8988T (cell line): Measurements from ENCODE around the gene CMTM8.

Experiments used
- DNase-seq: peaks from one replicate; pipeline ENCODE4 v3.0.0; 2011

CMTM8 gene

DNA sequence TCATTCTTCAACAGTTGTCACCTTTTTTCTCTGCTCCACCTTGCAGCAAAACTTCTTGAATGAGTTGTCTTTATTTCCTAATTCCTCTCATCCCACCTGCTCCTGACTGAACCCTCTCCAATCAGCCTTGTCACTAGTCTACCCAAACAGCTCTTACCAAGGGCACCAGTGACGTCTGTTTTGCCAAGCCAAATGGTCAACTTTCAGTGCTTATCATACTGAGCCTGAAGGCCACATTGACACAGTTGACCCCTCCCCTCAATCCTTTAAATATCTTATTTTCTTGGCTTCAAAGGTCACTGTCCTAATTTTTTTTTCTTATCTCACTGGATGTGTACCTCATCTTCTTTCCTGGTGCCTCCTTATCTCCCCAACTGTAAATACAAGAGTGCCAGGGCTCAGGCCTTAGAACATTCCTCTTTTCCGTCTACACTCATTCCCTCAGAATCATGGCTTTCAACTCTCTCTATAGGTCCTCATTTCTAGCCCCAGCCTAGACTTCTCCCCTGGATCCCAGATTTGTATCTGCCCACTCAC lies 43.2 kb downstream of the CMTM8 start:
- DNase-seq = no peak

DNA sequence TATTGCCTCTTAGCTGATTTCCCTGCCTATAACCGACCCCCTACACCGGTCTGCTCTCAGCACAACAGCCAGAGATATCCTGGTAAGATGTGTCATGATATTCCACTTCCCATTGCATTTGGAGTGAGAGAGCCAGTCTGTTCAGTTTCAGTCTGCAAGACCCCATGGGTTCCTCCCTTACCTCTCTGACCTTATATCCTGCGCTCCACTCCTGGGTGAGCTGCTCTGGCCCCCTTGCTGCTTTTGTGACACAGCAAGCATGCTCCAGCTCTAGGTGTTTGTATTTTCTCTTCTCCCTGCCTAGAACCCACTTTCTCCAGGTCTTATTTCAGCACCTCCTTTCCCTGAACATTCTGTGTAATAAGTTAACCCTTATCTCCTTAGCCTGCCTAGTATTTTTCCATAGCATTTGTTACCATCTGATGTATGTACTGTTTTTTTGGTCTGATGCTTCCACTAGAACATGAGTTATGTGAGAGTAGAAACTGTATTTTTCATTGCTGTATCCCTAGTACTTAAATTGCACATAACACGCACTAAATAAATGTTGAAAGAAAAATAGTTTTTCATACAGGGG lies 44.2 kb downstream of the CMTM8 start:
- no peak for DNase-seq

DNA sequence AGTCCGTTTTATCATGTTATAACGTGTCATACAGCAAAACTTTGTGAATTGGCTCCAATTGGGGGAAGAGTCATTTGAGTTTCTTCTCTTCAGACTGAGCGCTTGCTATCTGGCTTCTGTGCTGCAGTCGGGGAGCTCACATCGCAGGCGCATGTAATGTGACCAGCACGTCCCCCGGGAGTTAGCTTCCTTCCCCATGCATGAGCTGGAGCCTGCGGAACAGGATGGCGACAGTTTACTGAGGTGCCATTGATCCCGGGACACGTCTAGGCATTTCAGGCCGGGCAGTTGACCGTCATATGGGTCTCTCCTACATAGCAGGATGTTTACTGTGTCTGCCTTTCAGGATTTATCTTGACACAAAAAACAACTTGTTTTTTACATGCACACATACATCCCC lies 44.8 kb downstream of the CMTM8 start:
- DNase-seq = no peak

DNA sequence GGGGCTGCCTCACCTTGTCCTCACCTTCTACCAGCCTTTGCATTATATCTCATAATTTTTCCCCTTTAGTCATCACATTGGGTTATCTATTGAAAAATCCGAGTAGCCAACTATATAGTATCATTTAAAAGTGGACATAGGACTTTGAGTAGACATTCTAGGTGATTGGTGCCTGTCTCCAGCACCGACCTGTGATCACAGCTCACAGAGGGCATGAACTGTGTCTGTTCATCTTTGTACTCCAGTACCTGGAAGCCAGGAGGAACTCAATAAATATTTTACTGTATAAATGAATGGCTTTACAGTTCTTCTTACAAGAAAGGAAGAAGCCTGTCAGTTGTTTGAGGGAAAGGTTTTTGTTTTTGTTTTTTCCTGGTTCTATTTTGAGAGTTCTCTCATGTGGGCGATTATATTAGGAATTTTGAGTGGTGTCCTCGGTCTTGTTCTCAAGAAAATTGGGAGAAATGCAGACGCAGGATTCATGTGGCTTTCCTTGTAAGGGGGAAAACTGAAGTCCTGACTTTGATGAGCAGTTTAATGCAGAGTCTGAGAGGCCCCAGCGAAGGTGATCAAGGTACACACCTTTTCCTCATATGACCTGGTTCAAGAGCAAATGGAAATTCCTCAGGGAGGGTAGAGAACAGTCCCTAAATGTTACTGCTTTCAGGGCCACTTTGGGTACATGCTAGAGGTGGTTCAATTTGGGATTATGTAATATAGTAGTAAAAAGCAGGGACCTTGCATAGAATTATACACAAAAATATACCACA lies 46.1 kb downstream of the CMTM8 start:
- DNase-seq = no peak

DNA sequence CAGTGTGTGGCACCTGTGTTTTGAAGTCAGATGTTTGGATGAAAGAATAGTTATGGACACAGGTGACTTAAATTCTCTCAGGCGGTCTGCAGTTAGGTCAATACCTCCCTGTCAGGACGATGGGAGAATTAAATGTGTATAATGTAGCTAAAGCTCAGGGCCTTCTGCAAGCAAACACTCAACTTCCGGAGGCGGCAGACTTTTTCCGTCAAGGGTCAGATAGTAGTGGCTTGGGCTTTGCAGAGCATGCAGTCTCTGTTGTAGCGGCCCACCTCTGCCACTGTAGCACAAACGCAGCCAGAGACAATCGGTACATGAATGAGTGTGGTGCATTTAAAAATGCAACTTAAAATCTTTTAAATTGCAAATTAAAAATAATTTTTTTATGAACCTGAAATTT lies 47.4 kb downstream of the CMTM8 start:
- no peak for DNase-seq

DNA sequence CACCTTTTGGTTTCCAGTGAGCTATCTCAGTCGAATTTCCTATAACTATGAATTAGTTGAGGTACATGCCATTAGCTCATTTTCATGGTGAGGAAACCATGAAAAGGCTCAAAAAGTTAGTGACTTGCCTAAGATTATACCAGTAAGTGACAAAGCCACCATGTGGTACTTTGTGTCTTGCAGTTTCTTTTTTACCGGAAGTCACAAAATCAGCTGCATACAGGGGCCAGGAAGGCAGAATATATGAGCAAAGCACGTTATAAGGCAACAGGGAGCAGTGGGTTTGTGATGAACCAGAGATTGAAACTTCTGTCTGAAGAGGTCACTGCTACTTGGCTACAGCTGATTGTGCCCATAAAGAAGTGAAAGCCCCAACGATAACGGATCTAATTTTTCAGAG lies 50.3 kb downstream of the CMTM8 start:
- no peak for DNase-seq

DNA sequence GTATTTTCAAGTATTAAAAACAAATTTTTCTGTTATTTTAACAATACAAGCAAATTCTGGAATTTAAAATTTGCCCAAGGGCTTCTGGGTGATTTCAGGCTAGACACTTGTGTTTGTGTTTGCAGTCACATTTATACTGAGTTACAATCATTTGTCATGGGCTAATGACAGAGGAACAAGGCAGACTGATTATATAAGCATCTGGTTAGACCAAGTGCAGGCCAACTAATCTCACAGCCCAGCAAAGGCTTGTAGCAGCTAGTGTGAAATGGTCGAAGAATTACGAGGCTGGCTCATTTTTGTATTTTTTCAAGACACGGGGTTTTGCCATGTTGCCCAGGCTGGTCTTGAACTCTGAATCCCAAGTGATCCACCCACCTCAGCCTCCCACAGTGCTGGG lies 52.1 kb downstream of the CMTM8 start:
- no peak for DNase-seq

DNA sequence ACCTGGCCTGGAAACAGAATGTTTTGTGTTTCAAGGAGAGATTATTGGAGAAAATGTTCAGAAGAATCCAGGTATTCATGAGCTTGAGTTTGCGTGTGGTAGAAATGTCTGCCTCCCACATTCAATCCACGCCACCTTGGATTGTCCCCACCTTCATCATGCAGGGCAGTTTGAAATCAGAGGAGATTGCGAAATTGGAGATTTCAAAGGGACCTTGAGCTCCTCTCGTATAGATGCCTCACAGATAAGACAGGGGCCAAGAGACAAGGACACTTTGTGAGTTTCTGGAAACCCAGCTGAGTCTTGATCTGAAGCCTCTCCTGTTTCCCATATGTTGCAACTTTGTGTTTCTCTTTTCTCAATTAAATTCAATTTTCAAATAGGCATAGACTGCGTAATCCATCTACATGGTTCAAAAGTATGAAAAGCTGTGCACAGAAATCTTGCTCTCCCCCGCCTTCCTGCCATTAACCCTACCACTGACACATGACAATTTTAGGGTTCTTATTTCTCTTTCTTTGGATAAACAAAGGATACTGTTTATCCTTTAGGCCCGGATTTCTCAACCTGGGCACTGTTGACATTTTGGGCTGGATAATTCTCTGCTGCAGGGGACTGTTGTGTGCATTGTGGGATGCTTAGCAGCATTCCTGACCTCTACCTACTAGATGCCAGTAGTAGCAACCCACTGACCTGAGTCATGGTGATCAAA lies 53.8 kb downstream of the CMTM8 start:
- DNase-seq = no peak

DNA sequence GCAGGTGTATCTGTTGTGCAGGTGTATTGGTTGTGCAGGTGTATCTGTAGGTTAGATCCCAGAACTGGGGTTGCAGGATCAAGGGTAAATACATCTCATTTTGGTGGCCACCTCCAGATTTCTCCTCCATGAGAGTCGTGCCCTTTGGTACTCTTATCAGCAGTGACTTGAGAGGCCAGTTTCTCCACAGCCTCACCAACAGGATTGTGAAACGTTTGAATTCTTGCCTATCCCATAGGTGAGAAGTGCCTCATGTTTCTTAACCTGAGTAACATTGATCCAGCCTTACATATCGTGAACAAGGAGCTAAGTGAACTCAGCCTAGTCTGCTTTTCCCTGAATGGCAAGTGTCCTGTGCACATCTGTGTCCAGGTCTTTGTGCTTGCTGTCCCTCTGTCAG lies 55.4 kb downstream of the CMTM8 start:
- no peak for DNase-seq

DNA sequence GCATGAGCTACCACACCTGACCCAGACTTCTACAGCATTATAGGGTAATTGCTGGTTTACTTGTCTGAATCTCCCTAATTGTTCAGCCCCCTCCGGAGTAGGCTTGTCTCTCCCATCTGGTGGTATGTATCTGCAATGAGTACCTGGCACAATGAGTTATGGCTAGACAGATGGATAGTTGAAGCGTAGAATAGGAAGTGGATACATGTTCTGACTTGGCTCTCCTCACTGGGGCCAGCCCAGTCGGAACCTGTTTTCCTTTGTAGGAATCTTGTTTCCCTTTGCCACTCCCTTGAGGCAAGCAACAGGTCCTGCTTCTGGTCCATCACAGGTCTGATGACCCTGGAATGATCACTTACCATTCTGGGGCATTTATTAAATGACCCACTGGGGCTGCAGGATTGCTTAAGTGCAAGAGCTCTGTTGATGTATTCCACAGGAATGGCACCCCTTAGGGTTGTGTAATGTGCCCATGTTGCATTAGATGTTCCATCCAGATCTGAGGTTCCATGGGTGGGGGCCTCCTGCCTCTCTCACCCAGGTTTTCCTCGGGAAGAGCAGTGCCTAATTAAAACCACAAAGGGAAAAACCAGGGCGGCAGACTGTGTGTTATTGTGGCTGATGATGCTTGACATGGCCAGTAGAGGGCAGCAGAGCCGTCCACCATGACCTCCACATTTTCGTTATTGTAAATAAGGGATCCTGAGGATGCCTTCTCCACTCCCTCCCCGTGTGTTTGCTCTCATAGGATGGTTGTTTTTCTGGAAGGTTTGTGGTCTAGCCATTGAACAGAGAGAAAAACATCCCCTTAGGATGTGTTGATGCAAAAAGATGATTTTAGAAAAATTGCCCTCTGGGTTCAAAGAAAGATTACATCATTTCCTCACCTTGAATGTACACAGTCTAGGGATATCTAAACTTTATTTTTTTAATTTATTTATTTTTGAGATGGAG lies 58.0 kb downstream of the CMTM8 start:
- peak; percentile 67 for DNase-seq

DNA sequence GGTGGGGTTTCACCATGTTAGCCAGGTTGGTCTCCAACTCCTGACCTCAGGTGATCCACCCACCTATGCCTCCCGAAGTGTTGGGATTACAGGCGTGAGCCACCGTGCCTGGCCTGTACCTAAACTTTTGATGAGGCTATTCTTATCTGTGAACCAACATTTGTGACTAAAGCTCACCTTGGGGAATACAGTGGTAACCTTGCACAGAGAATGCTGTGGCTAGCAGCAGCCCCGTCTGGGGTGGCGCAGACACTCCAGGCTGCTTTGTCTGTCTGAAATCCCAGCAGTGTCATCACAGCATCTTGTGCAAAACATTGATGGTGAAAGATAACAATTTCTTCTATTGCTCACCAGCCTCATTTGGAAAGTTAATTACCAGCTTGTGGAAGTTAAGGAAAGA lies 58.9 kb downstream of the CMTM8 start:
- DNase-seq = no peak

DNA sequence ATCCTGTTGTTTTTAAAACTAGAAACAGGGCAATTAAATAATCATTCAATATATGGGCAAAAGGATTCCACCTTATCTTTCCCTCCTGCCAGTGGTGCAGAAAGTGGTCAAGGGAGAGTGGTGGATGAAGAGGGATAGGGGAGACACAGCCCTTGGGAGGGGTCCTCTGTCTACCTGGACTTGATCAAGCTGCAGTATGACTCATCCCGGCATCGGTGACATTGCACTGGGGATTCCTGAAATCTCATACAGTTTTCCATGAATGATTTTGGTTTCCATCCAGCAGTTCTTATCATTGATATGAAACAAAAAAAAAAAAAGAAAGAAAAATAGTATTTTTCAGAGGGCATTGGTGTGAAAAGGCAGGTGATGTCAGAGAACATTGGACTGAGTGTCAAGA lies 62.9 kb downstream of the CMTM8 start:
- no peak for DNase-seq

DNA sequence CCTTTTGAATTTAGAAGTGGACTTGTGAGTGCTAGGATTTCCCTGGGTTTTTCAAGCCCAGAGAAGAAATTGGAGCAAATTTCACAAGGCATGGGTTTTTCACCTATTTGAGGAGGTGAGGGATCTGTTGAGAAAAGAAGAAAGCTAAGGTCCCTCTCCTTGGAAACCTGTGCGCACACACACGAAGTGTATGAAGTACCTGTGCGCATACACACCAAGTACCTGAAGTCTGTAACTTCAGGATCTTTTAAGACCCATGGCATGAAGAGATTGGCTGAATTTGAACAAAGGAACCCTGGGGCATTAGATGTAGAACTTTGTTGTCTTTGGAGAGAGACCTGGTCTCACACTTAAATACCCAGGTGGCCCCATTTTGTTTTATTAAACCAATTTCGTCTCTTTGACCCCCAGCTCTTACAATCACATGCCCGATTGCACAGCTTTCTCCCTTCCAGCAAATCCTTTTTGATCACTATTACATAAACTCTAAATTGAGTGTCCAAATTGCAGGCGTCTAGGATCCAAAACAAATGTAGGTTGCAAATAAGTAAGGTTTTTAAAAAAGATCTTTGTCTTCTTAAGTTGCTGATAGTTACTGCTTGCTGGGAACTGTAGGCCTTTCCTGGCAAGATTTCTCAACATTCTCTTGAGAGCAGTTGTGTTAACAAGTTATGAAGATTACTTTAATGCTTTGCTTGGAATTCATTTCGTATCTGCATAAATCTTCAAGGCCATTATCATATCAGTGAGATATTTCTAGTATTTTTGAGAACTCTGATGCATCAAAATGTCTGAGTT lies 64.3 kb downstream of the CMTM8 start:
- DNase-seq = no peak

DNA sequence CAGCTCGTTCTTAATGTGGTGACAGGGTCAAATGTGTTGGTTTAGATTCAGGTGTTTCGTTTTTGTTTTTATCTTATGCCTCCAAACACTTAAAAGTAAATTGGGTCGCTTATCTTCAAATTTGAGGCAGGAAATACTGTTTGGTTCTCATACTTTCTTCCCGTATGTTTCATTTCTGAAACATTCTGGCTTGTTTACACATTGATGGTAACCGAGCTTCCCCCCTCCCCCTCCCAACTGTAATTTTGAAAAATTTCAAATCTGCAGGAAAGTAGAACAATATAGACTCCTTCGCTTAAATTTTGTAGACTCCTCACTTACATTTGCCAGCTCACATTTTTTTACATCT lies 64.9 kb downstream of the CMTM8 start:
- no peak for DNase-seq

DNA sequence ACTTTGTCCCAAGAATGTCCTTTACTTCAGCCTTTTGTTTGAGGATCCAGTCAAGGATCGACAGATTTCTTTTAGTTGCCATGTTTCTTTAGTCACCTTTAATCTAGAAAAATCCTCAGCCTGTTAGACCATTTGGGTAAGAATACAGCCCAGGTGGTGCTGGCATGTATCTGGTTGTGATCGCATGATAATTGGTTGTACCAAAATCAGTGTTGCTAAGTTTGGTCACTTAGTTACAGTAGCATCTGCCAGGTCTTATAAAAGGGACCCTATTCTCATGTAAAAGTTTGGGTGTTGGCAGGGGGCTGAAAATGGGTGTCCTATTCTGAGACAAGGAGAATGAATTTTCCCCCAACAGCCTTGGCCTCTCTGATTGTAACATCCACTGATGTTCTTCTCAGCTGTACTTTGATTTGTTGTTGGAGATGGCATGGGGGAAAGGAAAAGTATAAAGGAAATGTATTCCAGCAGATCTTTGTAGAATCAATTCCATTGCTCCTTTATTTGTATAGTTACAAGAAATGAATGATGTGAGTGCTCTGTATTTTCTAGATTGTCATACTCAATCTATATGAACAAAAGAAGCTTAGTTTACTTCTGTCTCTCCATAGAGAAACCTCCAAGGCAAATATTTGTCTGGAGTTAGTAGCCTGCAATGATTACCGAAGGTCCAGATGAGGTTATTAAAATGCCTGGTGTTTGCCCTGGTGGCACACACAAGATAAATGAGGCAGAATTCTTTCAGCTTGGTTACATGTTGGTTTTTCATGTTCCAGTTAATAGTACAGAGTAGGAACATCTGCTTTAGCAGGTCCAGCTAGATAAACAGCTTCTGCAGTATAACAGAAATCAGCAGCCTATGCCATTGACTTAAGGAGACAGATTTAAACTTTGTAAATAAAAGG lies 65.7 kb downstream of the CMTM8 start:
- no peak for DNase-seq

DNA sequence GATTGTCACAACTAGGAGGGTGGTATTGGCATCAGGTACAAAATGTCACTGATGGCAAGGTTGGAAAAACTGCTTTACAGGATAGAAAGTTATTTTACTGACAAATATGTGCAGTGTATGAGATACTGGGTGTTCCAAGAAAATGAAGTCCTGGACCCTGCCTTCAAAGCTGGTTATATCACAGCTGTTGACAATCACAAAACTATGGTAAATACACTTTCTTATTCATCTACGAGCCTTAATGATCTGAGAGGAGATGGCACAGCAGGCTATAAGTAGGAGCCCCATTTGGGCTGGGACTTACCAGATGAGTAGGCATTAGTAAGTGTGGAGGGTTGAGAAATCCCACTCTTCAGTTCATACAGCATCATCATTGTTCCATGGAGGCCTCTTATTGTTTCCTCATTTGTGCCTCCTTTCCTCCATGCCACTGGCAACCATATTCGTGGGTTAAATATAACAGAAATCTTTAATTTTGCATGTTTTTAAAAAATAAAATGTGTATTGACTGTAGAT lies 66.9 kb downstream of the CMTM8 start:
- no peak for DNase-seq

DNA sequence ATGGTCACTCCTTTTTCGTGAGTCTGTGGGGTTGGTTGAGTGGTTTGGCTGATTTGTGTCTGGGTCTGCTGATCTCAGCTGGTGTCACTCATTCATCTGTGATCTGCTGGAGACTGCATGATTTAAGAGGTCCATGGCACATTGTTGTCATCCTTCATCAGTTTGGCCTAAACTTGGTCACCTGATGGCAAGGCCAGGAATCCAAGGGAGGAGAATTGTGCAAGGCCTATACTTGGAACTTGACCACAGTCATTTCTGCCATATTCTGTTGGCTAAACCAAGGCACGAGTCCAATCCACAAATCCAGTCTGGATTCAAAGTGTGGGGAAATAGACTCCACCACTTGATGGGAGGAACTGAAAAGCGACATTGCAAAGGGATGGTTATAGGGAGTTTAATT lies 67.6 kb downstream of the CMTM8 start:
- DNase-seq = no peak

DNA sequence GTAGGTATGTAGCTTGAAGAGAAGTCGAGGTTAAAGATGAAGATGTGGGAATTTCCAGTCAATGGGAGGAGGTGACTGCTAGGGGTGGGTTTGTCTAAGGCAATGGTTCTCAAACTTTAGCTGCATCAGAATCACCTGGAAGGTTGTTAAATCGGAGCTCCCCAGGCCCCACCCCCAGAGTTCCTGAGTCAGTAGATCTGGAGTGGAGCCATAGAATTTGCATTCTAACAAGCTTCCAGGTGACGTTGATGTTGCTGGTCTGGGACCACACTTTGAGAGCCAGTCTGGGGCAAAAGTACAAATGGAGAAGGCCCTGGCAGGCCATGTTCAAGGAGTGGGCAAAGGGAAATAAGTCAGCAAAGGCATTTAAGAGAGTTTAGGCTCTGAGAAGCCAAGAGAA lies 69.1 kb downstream of the CMTM8 start:
- no peak for DNase-seq

DNA sequence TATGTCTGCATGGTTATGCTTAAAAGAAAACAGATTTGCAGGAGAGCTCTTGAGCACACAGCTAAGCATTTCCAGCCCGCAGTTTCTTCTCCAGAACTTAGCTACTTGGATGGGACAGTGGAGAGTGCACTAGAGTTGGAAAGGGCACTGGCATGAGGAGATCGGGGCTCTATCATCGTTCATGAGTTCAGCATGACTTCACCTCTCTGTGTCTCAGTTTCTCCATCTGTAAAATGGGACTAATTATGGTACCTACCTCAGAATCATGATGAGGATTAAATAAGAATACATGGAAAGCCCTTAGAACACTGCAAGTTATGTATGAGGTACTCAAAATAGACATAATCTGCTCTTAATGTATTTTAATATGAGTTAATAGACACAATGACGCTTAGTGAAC lies 69.9 kb downstream of the CMTM8 start:
- DNase-seq = no peak

DNA sequence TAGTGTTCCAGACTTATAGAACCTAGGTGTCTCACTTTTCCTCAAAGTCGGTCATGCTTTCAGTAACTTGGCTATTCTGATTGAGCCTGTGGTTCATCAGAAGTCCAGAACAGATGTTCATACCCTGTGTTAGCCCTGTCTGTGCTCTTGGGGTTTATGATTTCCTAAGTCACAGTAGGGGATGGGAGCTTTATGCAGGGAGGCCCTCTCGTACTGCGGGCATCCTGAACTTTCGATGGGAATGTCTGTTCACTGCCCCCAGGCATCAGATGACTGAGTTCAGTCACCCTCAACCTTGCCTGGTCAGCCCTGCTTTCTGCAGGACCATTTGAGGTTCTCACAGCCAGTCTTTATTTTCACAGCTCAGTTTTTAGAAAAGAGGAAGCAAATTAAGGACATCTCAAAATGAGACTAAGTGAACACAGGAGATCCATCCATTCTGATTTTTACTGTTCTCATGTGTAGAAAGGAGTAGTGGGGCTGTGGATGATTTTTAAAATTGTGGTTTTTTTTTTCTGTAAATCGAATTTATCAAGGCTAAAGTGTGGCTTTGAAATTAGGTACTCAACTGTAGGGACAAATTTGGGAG lies 71.3 kb downstream of the CMTM8 start:
- no peak for DNase-seq
